HCT116 (cell line): Measurements from ENCODE around the gene KRT26. TPM values are rescaled to one million over a fixed set of nuclear protein-coding genes. Genes with fewer than 3 reads are reported as not detected.

Experiments used
- ATAC-seq: fragments of 200-7000 bp; cut with Tn5 transposase; 2 replicates; pipeline ENCODE4 v1.9.1; 2020; ENCODE audit warnings: mild to moderate bottlenecking, moderate library complexity
- BruUV-seq: library from RNA; stranded (reverse); fragments of 400-500 nt; replicated peaks from 2 replicates; lab custom pipeline; 2021; lab: Mats Ljungman, UMichigan
- CTCF ChIA-PET: fragments of 300-600 bp; sonication (Branson Sonifier 250); formaldehyde crosslinking; loops from one replicate; lab custom pipeline; 2021; ENCODE audit warnings: antibody characterized with exemption; lab: Charles Lee
- POLR2A ChIA-PET: fragments of 300-600, 350-600 bp; sonication (Branson Sonifier 250); formaldehyde crosslinking; loops from one replicate; lab custom pipeline; 2021; ENCODE audit warnings: antibody characterized with exemption; lab: Charles Lee
- RAD21 ChIA-PET, 2 experiments: fragments of 300-600 bp; sonication (Branson Sonifier 250); formaldehyde crosslinking; loops; one replicate each; lab custom pipeline; 2023; ENCODE audit warnings: low total read pairs in 2 of 2; ENCODE audit not compliant: uncharacterized antibody in 2 of 2, unreplicated experiment in 2 of 2, low non-redundant PET in 1 of 2; lab: Charles Lee
- DNase-seq: peaks from one replicate; pipeline ENCODE4 v3.0.0-alpha.2; 2010; ENCODE audit warnings: low read depth, low spot score
- H2AFZ ChIP-seq: fragments of 200-600 bp; shearing (Covaris generic), sonication (generic); 2 replicates; pipeline ENCODE4 v1.6.1; 2017; ENCODE audit warnings: low read depth, mixed run types, mixed read lengths, antibody characterized with exemption, low read length; ENCODE audit not compliant: poor library complexity, severe bottlenecking
- H3K27ac ChIP-seq: 2 replicates; pipeline ENCODE4 v1.5.1; 2012; ENCODE audit warnings: low read depth, low read length
- H3K27me3 ChIP-seq: fragments of 200-600 bp; sonication (generic); 2 replicates; pipeline ENCODE4 v1.6.1; 2016; ENCODE audit warnings: mixed run types, low read length, mixed read lengths; ENCODE audit not compliant: insufficient read depth
- H3K36me3 ChIP-seq, 2 experiments: fragments of 200-500 bp in 1 of 2; fragments of 200-600 bp in 1 of 2; sonication (Bioruptor generic) in 1 of 2; sonication (generic) in 1 of 2; 2 replicates each; pipeline versions ENCODE4 v1.5.1 to v1.6.1; 2014 to 2016; ENCODE audit warnings: low read length in 2 of 2, inconsistent platforms in 1 of 2, mixed read lengths in 1 of 2, mixed run types in 1 of 2; ENCODE audit not compliant: insufficient read depth in 2 of 2, control insufficient read depth in 1 of 2
- H3K4me1 ChIP-seq, 2 experiments: fragments of 200-600 bp in 1 of 2; sonication (generic) in 1 of 2; 2 replicates each; pipeline versions ENCODE4 v1.5.1 to v1.6.1; 2012 to 2017; ENCODE audit warnings: low read length in 2 of 2, inconsistent platforms in 1 of 2, mild to moderate bottlenecking in 1 of 2, mixed read lengths in 1 of 2, mixed run types in 1 of 2, moderate library complexity in 1 of 2; ENCODE audit not compliant: insufficient read depth in 2 of 2, control insufficient read depth in 1 of 2
- H3K4me2 ChIP-seq: fragments of 200-600 bp; sonication (generic); 2 replicates; pipeline ENCODE4 v1.6.1; 2017; ENCODE audit warnings: mixed run types, low read length, mixed read lengths
- H3K4me3 ChIP-seq, 2 experiments: fragments of 200-600 bp in 1 of 2; sonication (generic) in 1 of 2; replicated peaks in 1 of 2; 2 replicates each; pipeline ENCODE4 v1.5.1; 2011 to 2016; ENCODE audit warnings: low read length in 2 of 2, control low read depth in 1 of 2, low read depth in 1 of 2, mild to moderate bottlenecking in 1 of 2, mixed read lengths in 1 of 2, mixed run types in 1 of 2
- H3K79me2 ChIP-seq: fragments of 200-600 bp; sonication (generic); 2 replicates; pipeline ENCODE4 v1.6.1; 2017; ENCODE audit warnings: mild to moderate bottlenecking, mixed run types, low read length, moderate library complexity, mixed read lengths; ENCODE audit not compliant: insufficient read depth
- H3K9ac ChIP-seq: fragments of 200-600 bp; sonication (generic); 2 replicates; pipeline ENCODE4 v1.6.1; 2016; ENCODE audit warnings: low read length, mixed read lengths
- H3K9me2 ChIP-seq: fragments of 200-600 bp; sonication (generic), shearing (Covaris generic); 2 replicates; pipeline ENCODE4 v1.6.1; 2017; ENCODE audit warnings: mixed run types, mild to moderate bottlenecking, moderate library complexity; ENCODE audit not compliant: insufficient read depth
- H3K9me3 ChIP-seq, 2 experiments: fragments of 200-500 bp in 1 of 2; fragments of 200-600 bp in 1 of 2; sonication (Bioruptor generic) in 1 of 2; sonication (generic) in 1 of 2; 2 replicates each; pipeline ENCODE4 v1.6.1; 2014 to 2017; ENCODE audit warnings: low read length in 2 of 2, mixed read lengths in 2 of 2, inconsistent platforms in 1 of 2, low read depth in 1 of 2, mild to moderate bottlenecking in 1 of 2, mixed run types in 1 of 2, moderate library complexity in 1 of 2; ENCODE audit not compliant: control insufficient read depth in 1 of 2, insufficient read depth in 1 of 2
- H4K20me1 ChIP-seq: fragments of 200-600 bp; sonication (generic), shearing (Covaris generic); 2 replicates; pipeline ENCODE4 v1.6.1; 2017; ENCODE audit warnings: mixed run types, mild to moderate bottlenecking, moderate library complexity; ENCODE audit not compliant: insufficient read depth
- EGR1 ChIP-seq: IDR thresholded peaks from 2 replicates; pipeline ENCODE4 v1.6.1; 2012; ENCODE audit warnings: low read depth
- ELF1 ChIP-seq: IDR thresholded peaks from 2 replicates; pipeline ENCODE4 v1.6.1; 2012; ENCODE audit warnings: low read depth, borderline replicate concordance
- EZH2 ChIP-seq: fragments of 200-600 bp; sonication (generic); IDR thresholded peaks from 2 replicates; pipeline ENCODE4 v1.6.1; 2017; ENCODE audit warnings: antibody characterized with exemption, mixed run types
- EZH2phosphoT487 ChIP-seq: fragments of 200-600 bp; IDR thresholded peaks from 2 replicates; pipeline ENCODE4 v1.6.1; 2018; ENCODE audit warnings: antibody characterized with exemption, borderline replicate concordance
- FOSL1 ChIP-seq: IDR thresholded peaks from 2 replicates; pipeline ENCODE4 v1.6.1; 2012; ENCODE audit warnings: low read depth
- POLR2AphosphoS5 ChIP-seq: IDR thresholded peaks from 2 replicates; pipeline ENCODE4 v1.6.1; 2011; ENCODE audit warnings: mild to moderate bottlenecking, low read depth, low read length, moderate library complexity
- TCF7L2 ChIP-seq: IDR thresholded peaks from 2 replicates; pipeline ENCODE4 v1.7.0; 2011; ENCODE audit warnings: borderline replicate concordance, inconsistent platforms; ENCODE audit not compliant: insufficient read depth, insufficient read length; ENCODE audit errors: extremely low read depth
- intact Hi-C: fragments of 100-400 bp; cut with micrococcal nuclease; formaldehyde crosslinking; loops from 2 replicates; pipeline ENCODE4 v1.10.0; 2022
- total RNA-seq: library from RNA; stranded (reverse); gene quantifications from one replicate; pipeline ENCODE4 v1.2.1, GENCODE V29; 2021; ENCODE audit not compliant: unreplicated experiment
- TF ChIP-seq, protein P1 (sequence below): IDR thresholded peaks from 2 replicates; pipeline ENCODE4 v1.6.1; 2012
- TF ChIP-seq, protein P2 (sequence below): IDR thresholded peaks from 2 replicates; pipeline ENCODE4 v1.6.1; 2012

KRT26 gene
- total RNA-seq, 1 experiment from 2014 or later = not detected

GRCh38 chr17:40818733-40819527 is 46.9 kb upstream of the KRT26 start:
- intact Hi-C loops = loop anchor here (5.0 kb wide), 1 partner anchor 83 kb away; no protein-coding TSS in a partner anchor
- CTCF ChIA-PET = interaction anchor here (0.7 to 2.1 kb wide), 6 partner anchors 54 to 847 kb away, joined by 3 to 9 read pairs (median 5); no protein-coding TSS in a partner anchor
- H3K4me3 ChIP-seq = peak overlapping the region; percentile 69 to 88

More at GRCh38 chr17:40818733-40819527, 46.9 kb upstream of the KRT26 start:
- BruUV-seq = no TSS peak
- Histone ChIP-seq H3K9me3 (no peaks in the 10 kb centered on the region), H3K27ac (peak overlapping the region; percentile 93), H3K9me2 (no peaks in the 10 kb centered on the region), H3K9ac (peak overlapping the region; percentile 86), H3K36me3 (peaks cover 8 to 10% of the 10 kb centered on the region in 2 experiments; a peak in 2 of 4 replicates), H2AFZ (no peak overlapping the region), H3K4me1 (peaks cover 8 to 19% of the 10 kb centered on the region in 2 experiments), H3K79me2 (peaks cover 60% of the 10 kb centered on the region), H4K20me1 (no peaks in the 10 kb centered on the region), H3K4me2 (peak overlapping the region; percentile 85), H3K27me3 (no peaks in the 10 kb centered on the region)
- ChIA-PET RAD21 (no interaction called here), POLR2A (interaction anchor here (0.7 to 1.6 kb wide), 5 partner anchors 11 to 870 kb away, joined by 3 to 6 read pairs (median 3); partner anchors contain the start of gene EIF1)
- DNase-seq (peak; percentile 53), ATAC-seq (peak; percentile 89)
- TF ChIP-seq, protein P1, sequence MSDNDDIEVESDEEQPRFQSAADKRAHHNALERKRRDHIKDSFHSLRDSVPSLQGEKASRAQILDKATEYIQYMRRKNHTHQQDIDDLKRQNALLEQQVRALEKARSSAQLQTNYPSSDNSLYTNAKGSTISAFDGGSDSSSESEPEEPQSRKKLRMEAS = peak; percentile 31; the same call in 1 of the 2 replicates
- TF ChIP-seq POLR2AphosphoS5 (peak; percentile 64), EZH2phosphoT487 (no peak), EZH2 (no peak), ELF1 (peak; percentile 48; the same call in 1 of the 2 replicates), EGR1 (peak; percentile 24; the same call in 1 of the 2 replicates), FOSL1 (no peak), TCF7L2 (no peak)
- TF ChIP-seq, protein P2, sequence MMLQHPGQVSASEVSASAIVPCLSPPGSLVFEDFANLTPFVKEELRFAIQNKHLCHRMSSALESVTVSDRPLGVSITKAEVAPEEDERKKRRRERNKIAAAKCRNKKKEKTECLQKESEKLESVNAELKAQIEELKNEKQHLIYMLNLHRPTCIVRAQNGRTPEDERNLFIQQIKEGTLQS = no peak
